Nephron progenitor cell (in vitro differentiated cells): ENCODE data around the gene MYH14.

ENCODE experiments used
- DNase-seq: peaks from one replicate; pipeline ENCODE4 v3.0.0; 2021
- H3K27ac Mint-ChIP-seq: 2 replicates; pipeline ENCODE4 v1.8.0; 2021; ENCODE audit warnings: mild to moderate bottlenecking, moderate library complexity, mixed read lengths
- H3K27me3 Mint-ChIP-seq: 2 replicates; pipeline ENCODE4 v1.8.0; 2021; ENCODE audit warnings: mild to moderate bottlenecking, low read depth, mixed read lengths; ENCODE audit not compliant: poor library complexity
- H3K36me3 Mint-ChIP-seq: 2 replicates; pipeline ENCODE4 v1.8.0; 2021; ENCODE audit warnings: low read depth, mixed read lengths
- H3K4me1 Mint-ChIP-seq: 2 replicates; pipeline ENCODE4 v1.8.0; 2021; ENCODE audit warnings: mixed read lengths
- H3K4me3 Mint-ChIP-seq: 2 replicates; pipeline ENCODE4 v1.8.0; 2021; ENCODE audit warnings: mild to moderate bottlenecking, moderate library complexity, mixed read lengths
- H3K9me3 Mint-ChIP-seq: 2 replicates; pipeline ENCODE4 v1.8.0; 2021; ENCODE audit warnings: mild to moderate bottlenecking, moderate library complexity, mixed read lengths
- TF ChIP-seq, protein P1 (sequence below): fragments of 200-600 bp; sonication (generic); IDR thresholded peaks from 2 replicates; pipeline ENCODE4 v1.5.0; 2021; ENCODE audit warnings: antibody characterized with exemption

The MYH14 gene

DNA sequence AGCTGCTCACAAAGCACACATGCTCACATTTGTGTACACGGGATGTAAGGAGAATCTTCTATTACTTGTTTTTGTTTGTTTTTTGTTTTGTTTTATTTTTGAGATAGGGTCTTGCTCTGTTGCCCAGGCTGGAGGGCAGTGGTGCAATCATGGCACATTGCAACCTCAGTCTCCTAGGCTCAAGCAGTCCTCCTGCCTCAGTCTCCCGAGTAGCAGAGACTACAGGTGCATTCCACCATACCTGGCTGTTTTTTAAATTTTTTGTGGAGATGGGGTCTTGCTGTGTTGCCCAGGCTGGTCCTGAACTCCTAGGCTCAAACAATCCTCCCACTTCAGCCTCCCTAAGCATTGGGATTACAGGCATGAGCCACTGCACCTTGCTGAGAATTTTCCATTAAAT is 83.9 kb downstream of the MYH14 start:
- Mint-ChIP-seq H3K9me3 (peaks cover 52% of the 10 kb centered on the region), H3K36me3 (peaks cover 34% of the 10 kb centered on the region), H3K27me3 (peaks cover 7% of the 10 kb centered on the region), H3K4me3 (no peak overlapping the region), H3K4me1 (peaks cover 7% of the 10 kb centered on the region), H3K27ac (no peak overlapping the region)
- no peak for DNase-seq
- TF ChIP-seq, protein P1, sequence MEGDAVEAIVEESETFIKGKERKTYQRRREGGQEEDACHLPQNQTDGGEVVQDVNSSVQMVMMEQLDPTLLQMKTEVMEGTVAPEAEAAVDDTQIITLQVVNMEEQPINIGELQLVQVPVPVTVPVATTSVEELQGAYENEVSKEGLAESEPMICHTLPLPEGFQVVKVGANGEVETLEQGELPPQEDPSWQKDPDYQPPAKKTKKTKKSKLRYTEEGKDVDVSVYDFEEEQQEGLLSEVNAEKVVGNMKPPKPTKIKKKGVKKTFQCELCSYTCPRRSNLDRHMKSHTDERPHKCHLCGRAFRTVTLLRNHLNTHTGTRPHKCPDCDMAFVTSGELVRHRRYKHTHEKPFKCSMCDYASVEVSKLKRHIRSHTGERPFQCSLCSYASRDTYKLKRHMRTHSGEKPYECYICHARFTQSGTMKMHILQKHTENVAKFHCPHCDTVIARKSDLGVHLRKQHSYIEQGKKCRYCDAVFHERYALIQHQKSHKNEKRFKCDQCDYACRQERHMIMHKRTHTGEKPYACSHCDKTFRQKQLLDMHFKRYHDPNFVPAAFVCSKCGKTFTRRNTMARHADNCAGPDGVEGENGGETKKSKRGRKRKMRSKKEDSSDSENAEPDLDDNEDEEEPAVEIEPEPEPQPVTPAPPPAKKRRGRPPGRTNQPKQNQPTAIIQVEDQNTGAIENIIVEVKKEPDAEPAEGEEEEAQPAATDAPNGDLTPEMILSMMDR = no peak

DNA sequence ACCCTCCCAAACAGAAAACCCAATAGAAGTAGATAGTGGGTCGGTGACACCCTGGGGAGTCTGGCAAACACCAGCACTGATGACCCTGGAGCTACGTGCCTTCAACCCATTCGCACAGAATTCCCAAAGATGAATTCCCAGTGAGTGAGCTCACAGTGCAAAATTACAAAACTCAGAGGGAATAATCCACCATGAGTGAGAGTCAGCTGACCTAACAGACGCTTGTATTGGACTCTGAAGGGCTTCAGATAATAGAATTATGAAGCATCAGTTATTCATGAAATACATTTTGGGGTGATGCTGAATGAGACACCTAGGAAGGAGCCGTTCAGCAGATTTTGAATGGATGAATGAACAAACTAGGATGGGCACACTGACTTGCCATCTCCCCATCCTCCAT is 85.5 kb downstream of the MYH14 start:
- TF ChIP-seq, protein P1 = no peak
- Mint-ChIP-seq H3K9me3 (peaks cover 48% of the 10 kb centered on the region), H3K4me1 (peaks cover 23% of the 10 kb centered on the region), H3K27me3 (peaks cover 7% of the 10 kb centered on the region), H3K36me3 (peaks cover 34% of the 10 kb centered on the region), H3K27ac (no peak overlapping the region), H3K4me3 (no peak overlapping the region)
- DNase-seq = no peak

DNA sequence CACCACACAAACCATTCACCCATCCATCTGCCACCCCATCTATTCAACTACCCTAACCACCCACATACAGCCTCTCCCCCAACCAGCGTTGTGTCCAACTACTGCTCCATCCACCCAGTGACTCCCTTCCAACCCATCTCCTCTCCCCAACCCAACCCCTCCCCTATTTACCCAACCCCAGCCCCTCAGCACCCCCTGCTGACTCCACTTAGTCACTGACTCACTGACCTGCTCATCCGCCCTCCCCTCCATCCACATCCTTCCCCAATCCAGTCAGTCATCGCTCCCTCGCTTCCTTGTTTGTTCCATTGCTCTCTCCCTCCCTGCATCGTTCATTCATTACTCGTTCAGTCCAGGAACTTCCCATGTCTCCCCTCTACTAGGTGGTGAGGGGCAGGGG is 86.6 kb downstream of the MYH14 start:
- H3K4me1 Mint-ChIP-seq = peaks cover 25% of the 10 kb centered on the region
- no peak overlapping the region for H3K4me3 Mint-ChIP-seq
- TF ChIP-seq, protein P1 = no peak
- H3K36me3 Mint-ChIP-seq = peaks cover 30% of the 10 kb centered on the region
- peaks cover 42% of the 10 kb centered on the region for H3K9me3 Mint-ChIP-seq
- DNase-seq = no peak
- H3K27me3 Mint-ChIP-seq = peaks cover 5% of the 10 kb centered on the region
- no peak overlapping the region for H3K27ac Mint-ChIP-seq

DNA sequence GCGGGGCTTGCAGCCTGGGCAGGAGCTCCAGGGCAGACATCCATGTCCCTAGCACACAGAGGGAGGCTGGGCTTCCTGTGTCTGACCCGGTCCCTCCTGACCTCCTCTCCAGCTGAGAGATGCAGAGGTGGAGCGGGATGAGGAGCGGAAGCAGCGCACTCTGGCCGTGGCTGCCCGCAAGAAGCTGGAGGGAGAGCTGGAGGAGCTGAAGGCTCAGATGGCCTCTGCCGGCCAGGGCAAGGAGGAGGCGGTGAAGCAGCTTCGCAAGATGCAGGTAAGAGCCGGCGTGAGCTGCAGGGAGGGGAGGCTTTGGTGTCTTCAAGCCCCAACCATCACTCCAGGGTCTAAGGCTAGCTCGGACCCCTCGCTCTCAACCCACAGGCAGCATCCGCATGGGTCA is 87.4 kb downstream of the MYH14 start:
- TF ChIP-seq, protein P1 = no peak
- peaks cover 35% of the 10 kb centered on the region for H3K9me3 Mint-ChIP-seq

DNA sequence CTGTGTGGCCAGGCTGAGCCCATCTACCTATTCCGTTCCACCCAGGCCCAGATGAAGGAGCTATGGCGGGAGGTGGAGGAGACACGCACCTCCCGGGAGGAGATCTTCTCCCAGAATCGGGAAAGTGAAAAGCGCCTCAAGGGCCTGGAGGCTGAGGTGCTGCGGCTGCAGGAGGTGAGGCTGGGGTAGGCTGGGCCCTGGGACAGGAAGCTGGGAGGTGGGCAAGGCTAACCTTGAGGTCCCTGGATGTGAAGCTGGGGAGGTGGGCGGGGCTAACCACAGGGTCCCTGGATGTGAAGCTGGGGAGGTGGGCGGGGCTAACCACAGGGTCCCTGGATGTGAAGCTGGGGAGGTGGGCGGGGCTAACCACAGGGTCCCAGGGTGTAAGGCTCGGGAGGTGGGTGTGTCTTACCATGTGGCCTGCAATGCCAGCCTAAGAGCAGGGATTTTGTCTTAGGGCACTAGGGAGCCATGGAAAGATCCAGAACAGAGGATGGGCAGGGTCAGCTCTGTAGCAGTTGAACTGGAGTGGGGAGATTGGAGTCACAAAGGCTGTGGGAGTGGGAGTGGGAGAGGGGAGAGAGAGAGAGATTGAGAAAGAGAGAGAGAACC is 88.9 kb downstream of the MYH14 start:
- peaks cover 25% of the 10 kb centered on the region for H3K4me1 Mint-ChIP-seq
- H3K9me3 Mint-ChIP-seq = peaks cover 19% of the 10 kb centered on the region
- DNase-seq = no peak
- H3K27me3 Mint-ChIP-seq = peaks cover 5% of the 10 kb centered on the region
- no peak overlapping the region for H3K27ac Mint-ChIP-seq
- H3K36me3 Mint-ChIP-seq = peaks cover 15% of the 10 kb centered on the region
- TF ChIP-seq, protein P1 = no peak
- H3K4me3 Mint-ChIP-seq = no peak overlapping the region

More for the DNA sequence above, 87.4 kb downstream of the MYH14 start:
- Mint-ChIP-seq H3K4me3 (no peak overlapping the region), H3K4me1 (peaks cover 25% of the 10 kb centered on the region), H3K27ac (no peak overlapping the region), H3K36me3 (peaks cover 23% of the 10 kb centered on the region), H3K27me3 (peaks cover 5% of the 10 kb centered on the region)
- no peak for DNase-seq

DNA sequence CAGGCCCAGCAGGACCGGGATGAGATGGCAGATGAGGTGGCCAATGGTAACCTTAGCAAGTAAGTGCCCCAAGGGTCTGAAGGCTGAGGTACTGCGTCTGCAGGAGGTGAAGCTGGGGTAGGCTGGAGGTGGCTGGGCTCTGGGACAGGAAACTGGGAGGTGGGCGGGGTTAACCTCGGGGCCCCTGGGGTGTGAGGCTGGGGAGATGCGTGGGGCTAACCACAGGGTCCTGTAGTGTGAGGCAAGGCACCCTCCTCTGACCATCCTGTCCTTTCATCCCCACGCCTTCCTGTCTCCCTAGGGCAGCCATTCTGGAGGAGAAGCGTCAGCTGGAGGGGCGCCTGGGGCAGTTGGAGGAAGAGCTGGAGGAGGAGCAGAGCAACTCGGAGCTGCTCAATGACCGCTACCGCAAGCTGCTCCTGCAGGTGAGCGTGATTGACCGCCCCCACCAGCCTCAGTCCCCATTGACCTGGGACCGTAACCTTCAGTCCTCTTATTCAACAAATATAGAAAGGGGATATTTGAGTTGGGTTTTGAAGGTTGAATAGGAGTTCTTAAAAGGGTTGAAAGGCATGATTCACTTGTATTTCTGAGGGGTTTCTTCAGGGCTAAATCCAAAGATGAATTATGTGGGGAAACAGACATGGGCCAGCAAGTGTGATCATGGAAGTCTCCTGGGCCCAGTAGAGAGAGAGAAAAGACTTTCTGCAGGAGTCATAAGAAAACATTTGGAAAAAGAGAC is 90.0 kb downstream of the MYH14 start:
- H3K27me3 Mint-ChIP-seq = peaks cover 7% of the 10 kb centered on the region
- TF ChIP-seq, protein P1 = no peak
- H3K36me3 Mint-ChIP-seq = peaks cover 6% of the 10 kb centered on the region
- H3K4me1 Mint-ChIP-seq = peaks cover 25% of the 10 kb centered on the region
- H3K4me3 Mint-ChIP-seq = no peak overlapping the region
- no peak overlapping the region for H3K27ac Mint-ChIP-seq
- no peak for DNase-seq
- H3K9me3 Mint-ChIP-seq = peaks cover 8% of the 10 kb centered on the region
